ENCODE measurements around the gene TRIM33.

DNA sequence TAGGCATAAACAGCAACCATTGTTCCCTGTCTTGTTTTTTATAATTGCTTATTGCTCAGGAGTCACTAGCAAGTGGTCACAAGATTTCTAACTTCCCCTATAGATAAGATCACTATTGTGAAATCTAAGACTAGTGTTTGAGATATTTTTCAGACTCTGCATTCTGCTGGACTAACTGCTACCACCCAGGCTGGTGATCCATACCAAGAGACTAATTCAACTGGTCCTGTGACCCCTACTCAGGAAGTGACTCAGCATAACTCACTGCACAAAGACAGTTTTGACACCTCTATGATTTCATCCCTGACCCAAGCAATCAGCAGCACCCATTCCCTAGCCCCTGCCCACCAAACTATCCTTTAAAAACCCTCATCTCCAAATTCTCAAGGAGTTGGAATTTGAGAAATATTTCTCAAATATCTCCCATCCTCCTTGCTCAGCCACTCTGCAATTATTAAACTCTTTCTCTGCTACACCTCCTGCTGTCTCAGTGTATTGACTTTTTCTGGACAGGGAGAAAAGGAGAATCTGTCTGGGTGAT, 52.7 kb downstream of the TRIM33 start:
- TF ChIP-seq CTCF (IDR thresholded peaks at IDR 0.05) (no peak), POLR2A (IDR thresholded peaks at IDR 0.05) (no peak)
